K562 (cell line): ENCODE measurements around the gene IGF2. TPM values are rescaled to one million over a fixed set of nuclear protein-coding genes. Genes with fewer than 3 reads are reported as not detected.

Source experiments
- NFE2L1 ChIP-seq: fragments of 450-650 bp; IDR thresholded peaks from 2 replicates; pipeline ENCODE4 v1.6.1; 2016; ENCODE audit warnings: missing genetic modification characterization, low read depth, mild to moderate bottlenecking, missing compliant biosample characterization, moderate library complexity, borderline replicate concordance
- TRIM28 ChIP-seq: fragments of 450-650 bp; IDR thresholded peaks from 2 replicates; pipeline ENCODE4 v1.6.1; 2017
- ZNF274 ChIP-seq: IDR thresholded peaks from 2 replicates; pipeline ENCODE4 v1.6.1; 2011; ENCODE audit warnings: low read depth, mild to moderate bottlenecking, low read length, moderate library complexity, borderline replicate concordance
- polyA plus RNA-seq, 8 experiments: library from polyadenylated mRNA; depleted of rRNA in 4 of 8; stranded (reverse) in 5 of 8; unstranded in 3 of 8; fragments of >200 nt; fragmentation: Nextera tagmentation in 2 of 8; fragmentation: Illumina TruSeq in 1 of 8; extraction: Ambion mirVana in 2 of 8; extraction: Trizol in 1 of 8; gene quantifications; 2 replicates each; pipeline versions ENCODE4 v1.2.1 to v1.2.3, GENCODE V29; 2011 to 2014; ENCODE audit warnings: inconsistent platforms in 1 of 8, missing spikeins in 1 of 8
- total RNA-seq, 7 experiments: library from RNA; depleted of rRNA in 6 of 7; stranded (reverse); fragments of >200 nt in 6 of 7; fragmentation: Illumina TruSeq in 2 of 7; extraction: Trizol in 2 of 7; gene quantifications; 2 replicates each; pipeline versions ENCODE4 v1.2.1 to v1.2.3, GENCODE V29; 2011 to 2021; ENCODE audit warnings: low replicate concordance in 1 of 7
- TF ChIP-seq, protein P1 (sequence below): fragments of 450-650 bp; IDR thresholded peaks from 2 replicates; pipeline ENCODE4 v1.6.1; 2016; ENCODE audit warnings: low read depth

Gene IGF2
- total and polyA plus RNA-seq, 9 of the 15 experiments (the other 6 are each of a cell fraction or from before 2014, with no cell fraction given) = 0.16 TPM; not detected in 8

DNA sequence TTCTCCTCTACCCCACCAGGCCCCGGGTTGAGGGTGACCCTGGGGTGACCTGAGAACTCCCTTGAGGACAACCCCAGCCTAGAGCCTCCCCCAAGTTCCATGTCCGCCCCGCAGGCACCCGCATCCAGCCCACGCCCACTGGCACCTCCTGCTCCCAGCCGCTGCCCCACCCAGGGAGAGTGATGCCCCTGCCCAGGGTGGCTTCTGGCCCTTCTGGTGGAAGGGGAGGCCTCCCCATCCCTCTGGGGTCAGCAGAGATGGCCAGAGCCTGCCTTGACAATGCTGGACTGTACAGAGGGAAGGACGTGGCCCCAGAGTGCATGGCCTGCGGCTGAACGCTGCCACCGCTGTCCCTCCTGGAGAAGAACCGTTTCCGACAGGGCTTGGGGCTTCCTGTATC lies 33.5 kb upstream of the IGF2 start (continued):
- TF ChIP-seq, protein P1, sequence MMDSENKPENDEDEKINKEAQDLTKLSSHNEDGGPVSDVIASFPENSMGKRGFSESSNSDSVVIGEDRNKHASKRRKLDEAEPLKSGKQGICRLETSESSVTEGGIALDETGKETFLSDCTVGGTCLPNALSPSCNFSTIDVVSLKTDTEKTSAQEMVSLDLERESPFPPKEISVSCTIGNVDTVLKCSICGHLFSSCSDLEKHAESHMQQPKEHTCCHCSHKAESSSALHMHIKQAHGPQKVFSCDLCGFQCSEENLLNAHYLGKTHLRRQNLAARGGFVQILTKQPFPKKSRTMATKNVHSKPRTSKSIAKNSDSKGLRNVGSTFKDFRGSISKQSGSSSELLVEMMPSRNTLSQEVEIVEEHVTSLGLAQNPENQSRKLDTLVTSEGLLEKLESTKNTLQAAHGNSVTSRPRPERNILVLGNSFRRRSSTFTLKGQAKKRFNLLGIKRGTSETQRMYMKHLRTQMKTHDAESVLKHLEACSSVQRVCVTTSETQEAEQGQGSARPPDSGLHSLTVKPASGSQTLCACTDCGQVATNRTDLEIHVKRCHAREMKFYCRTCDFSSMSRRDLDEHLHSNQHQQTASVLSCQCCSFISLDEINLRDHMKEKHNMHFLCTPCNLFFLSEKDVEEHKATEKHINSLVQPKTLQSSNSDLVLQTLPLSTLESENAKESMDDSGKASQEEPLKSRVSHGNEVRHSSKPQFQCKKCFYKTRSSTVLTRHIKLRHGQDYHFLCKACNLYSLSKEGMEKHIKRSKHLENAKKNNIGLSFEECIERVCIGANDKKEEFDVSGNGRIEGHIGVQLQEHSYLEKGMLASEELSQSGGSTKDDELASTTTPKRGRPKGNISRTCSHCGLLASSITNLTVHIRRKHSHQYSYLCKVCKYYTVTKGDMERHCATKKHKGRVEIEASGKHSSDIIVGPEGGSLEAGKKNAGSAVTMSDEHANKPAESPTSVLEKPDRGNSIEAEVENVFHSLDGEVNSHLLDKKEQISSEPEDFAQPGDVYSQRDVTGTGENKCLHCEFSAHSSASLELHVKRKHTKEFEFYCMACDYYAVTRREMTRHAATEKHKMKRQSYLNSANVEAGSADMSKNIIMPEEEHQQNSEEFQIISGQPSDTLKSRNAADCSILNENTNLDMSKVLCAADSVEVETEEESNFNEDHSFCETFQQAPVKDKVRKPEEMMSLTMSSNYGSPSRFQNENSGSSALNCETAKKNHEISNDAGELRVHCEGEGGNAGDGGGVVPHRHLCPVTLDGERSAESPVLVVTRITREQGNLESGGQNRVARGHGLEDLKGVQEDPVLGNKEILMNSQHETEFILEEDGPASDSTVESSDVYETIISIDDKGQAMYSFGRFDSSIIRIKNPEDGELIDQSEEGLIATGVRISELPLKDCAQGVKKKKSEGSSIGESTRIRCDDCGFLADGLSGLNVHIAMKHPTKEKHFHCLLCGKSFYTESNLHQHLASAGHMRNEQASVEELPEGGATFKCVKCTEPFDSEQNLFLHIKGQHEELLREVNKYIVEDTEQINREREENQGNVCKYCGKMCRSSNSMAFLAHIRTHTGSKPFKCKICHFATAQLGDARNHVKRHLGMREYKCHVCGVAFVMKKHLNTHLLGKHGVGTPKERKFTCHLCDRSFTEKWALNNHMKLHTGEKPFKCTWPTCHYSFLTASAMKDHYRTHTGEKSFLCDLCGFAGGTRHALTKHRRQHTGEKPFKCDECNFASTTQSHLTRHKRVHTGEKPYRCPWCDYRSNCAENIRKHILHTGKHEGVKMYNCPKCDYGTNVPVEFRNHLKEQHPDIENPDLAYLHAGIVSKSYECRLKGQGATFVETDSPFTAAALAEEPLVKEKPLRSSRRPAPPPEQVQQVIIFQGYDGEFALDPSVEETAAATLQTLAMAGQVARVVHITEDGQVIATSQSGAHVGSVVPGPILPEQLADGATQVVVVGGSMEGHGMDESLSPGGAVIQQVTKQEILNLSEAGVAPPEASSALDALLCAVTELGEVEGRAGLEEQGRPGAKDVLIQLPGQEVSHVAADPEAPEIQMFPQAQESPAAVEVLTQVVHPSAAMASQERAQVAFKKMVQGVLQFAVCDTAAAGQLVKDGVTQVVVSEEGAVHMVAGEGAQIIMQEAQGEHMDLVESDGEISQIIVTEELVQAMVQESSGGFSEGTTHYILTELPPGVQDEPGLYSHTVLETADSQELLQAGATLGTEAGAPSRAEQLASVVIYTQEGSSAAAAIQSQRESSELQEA = no peak
- TF ChIP-seq ZNF274 (no peak), TRIM28 (no peak), NFE2L1 (tag) (no peak)
